KG1 (cell line): ENCODE measurements around the gene MSLN.
A peak's percentile ranks its signal among the peaks of the same experiment; 100 is the strongest.

Source experiments
- DNase-seq: peaks from one replicate; lab custom pipeline; 2025; lab: John Stamatoyannopoulos, UW

MSLN gene

GRCh38 chr16:776824-777223 is 16.3 kb downstream of the MSLN start:
- DNase-seq = no peak

DNA sequence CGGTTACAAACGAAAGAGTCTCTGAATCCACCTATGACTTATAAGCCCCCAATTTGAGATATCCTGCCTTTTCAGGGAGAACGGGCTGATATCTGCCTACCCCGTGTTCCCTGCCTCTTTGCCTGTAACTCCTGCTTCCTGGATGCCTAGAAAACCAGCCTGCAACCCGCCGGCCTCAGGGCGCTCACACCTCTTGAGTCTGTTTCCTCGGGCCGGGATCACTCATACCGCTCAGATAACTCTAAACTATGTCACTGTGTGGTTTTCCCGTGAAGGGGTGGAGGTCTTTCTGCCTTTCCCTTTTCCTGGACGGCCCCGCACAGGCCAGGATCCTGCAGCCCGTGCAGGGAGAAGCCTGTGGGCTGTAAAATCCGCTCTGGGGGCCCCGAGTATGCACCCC is 17.3 kb downstream of the MSLN start:
- no peak for DNase-seq

GRCh38 chr16:778447-778846 is 17.9 kb downstream of the MSLN start:
- DNase-seq = no peak

GRCh38 chr16:778909-779527 is 18.5 kb downstream of the MSLN start:
- DNase-seq = no peak

- no peak for DNase-seq
These were observed 19.0 kb downstream of the MSLN start for GRCh38 chr16:779561-779960.

- no peak for DNase-seq
These were observed 19.8 kb downstream of the MSLN start for GRCh38 chr16:780296-780695.

- DNase-seq = no peak
These were observed 20.9 kb downstream of the MSLN start for GRCh38 chr16:781346-782010.

GRCh38 chr16:782258-782657 is 21.7 kb downstream of the MSLN start:
- no peak for DNase-seq

DNA sequence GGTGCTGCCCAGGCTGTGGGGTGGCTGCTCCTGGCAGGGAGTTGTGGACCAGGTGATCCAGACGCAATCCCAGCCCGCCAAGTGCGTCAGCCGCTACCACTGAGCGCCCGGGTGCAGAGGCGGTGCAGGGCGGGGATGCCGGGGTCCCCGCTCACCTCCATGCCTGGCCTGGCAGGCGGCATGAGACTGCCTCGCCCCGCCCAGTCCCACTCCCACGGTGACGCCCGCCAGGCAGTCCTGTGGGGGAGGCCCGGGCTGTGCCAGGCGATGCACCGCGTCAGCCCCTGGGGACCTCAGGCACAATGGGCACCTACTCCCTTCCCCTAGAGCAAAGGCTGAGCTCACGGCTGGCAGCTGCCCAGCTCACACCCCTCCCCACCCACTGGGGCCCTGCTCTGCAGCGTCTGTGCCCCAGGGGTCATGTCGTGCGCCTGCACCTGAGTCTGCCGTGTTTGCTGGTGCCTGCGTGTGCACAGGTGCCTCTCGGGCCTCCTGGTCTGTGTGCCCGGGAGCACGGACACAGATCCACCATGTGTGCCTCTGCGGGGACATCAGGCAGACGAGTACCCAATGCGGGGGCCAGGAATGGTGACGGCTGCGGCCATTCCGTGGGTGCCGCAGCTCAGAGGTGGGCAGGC is 22.4 kb downstream of the MSLN start:
- DNase-seq = no peak

DNA sequence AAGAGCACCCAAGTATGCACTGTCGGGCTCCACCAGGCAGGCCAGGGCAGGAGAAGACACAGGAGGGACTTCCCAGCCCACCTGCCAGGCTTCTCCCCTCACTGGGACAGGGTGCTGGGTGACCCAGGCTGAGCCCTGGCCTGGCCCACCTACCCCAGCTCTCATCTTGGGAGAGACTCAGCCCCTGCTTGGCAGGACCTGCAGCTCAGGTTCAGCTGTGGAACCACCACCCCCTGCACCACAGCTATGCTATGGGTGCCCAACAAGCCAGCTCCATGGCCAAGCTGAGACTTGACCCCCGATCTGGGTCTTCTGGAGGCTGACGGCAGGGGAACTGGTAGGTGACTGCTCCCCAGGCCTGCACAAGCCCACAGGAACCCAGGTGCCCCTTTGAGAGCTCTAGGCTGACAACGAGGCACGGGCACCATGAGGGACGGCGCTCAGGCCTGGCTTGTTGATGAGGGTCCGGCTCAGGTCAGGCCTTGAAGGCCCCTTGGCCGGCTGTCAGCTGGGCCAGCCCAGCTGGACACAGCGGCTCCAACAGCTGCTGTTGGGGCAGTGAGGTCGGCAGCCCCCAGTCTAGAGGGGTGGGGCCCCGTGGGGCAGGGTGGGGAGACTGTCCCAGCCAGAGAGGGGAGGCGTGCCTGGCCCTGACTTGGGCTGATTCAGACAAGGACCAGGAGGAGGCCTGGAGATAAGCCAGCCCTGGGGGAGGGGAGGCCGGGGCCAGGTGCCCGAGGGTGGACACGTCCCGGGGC is 23.0 kb downstream of the MSLN start:
- no peak for DNase-seq

DNA sequence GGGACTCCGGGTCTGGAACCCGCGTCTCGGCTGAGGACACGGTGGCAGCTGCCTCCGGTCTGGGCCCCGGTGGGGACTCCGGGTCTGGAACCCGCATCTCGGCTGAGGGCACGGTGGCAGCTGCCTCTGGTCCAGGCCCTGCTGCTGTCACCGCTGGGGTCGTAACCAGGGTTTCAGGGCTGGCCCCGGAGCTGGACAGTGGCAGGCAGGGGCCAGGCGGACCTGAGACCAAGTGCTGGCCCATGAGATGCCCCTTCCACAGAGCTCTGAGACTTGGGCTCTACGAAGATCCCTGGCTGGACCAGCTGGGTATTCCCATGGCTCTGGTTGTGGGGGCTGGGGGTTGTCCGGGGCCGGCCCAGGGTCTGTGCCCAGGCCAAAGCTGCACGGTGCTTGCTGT is 23.9 kb downstream of the MSLN start:
- no peak for DNase-seq

DNA sequence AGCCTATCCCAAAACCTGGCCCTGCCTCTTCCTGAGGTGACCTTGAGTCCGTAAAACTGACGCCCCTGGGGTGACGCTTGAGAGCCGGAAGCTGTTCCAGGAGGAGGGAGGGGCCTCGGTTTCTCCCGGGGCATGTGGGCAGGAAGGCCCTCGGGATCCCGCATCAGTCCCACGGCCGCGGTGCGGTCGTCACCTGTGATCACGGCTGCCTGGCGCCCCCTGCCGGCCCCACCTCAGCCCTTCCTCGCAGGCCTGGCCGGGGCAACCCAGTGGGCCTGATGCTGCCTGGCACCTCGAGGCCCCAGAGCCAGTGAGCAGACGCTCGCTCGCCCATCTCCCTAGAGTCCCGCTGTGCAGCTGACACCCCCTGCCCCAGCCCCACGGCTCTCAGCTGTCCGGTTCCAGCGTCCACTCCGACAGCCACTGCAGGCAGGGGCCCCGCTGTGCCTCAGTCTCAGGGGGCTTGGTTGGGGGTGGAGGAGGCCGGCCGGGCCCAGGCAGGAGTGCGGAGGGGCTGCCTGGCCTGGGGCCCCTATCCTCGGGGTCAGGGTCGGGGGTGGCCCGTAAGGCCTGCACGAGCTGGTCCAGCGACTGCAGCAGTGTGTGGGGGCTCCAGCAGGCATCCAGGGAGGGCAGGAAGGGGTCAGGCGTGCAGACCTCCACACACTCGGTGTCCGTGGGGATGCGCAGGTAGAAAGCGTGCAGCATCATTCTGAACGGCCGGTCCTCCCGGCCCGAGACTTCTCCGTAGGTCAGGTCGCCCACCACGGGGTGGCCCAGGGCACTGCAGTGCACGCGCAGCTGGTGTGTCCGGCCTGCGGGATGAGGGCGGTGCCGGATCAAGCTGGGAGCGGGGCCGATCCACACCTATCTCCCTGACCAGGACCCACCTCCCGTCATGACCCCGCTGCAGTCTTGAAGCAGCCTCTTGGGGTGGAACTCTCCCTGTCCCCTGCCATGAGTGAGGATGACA is 25.3 kb downstream of the MSLN start:
- DNase-seq = no peak

DNA sequence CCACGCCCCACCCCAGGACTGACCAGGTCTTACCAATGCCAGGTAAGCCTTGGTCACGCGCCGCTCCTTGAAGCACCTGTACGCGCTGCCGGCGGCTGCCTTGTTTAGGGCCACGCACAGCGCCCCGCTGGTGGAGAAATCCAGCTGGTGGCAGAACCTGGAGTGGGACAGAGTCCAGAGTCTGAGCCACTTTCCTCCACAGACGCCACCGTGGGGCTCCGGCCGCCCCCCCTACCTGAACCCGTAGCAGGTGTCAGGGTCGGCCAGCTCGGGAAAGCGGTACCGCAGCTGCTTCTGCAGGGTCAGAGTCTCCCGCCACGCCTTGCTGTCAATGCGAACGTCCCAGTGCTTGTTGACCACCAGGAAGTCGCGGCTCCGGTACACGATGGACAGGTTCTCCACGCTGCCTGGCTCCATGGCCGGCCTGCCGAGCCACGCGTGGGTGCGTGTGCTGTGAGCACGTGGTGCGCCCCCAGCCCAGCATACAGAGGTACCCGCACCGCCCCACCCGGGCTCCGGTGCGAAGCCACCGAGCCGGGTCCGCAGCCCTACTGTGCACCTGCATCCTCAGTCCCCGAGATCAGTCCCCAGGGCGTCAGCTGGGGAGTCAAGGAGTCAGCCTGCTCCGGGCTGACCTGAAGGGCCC is 26.9 kb downstream of the MSLN start:
- no peak for DNase-seq

GRCh38 chr16:787978-788398 is 27.5 kb downstream of the MSLN start, which contains the start of gene RPUSD1:
TSS of gene RPUSD1 (minus strand) at chr16:788381. CDS start at chr16:787737, 644 bp downstream.
- DNase-seq = no peak

- peak; percentile 79 for DNase-seq
These were observed 28.0 kb downstream of the MSLN start, which contains the start of gene CHTF18 for GRCh38 chr16:788399-789126. TSS of gene CHTF18 (plus strand) at chr16:788620. CDS start at chr16:788685, 65 bp downstream.

- DNase-seq = no peak
These were observed 28.8 kb downstream of the MSLN start for GRCh38 chr16:789191-789850.

- no peak for DNase-seq
These were observed 29.6 kb downstream of the MSLN start for GRCh38 chr16:790086-790485.

DNA sequence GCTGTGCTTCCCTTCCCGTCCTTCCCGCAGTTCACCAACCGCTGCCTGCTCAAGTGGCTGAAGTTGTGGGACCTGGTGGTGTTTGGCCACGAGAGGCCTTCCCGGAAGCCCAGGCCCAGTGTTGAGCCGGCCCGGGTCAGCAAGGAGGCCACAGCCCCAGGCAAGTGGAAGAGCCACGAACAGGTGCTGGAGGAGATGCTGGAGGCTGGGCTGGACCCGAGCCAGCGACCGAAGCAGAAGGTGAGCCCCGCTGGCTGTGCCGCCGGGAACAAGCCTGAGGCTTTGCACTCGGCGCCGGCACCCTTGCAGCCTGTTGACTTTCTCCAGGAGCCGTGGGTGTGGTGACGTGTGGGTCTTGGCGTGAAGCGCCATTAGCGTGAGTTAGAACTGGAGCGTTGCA is 30.6 kb downstream of the MSLN start:
- DNase-seq = no peak

DNA sequence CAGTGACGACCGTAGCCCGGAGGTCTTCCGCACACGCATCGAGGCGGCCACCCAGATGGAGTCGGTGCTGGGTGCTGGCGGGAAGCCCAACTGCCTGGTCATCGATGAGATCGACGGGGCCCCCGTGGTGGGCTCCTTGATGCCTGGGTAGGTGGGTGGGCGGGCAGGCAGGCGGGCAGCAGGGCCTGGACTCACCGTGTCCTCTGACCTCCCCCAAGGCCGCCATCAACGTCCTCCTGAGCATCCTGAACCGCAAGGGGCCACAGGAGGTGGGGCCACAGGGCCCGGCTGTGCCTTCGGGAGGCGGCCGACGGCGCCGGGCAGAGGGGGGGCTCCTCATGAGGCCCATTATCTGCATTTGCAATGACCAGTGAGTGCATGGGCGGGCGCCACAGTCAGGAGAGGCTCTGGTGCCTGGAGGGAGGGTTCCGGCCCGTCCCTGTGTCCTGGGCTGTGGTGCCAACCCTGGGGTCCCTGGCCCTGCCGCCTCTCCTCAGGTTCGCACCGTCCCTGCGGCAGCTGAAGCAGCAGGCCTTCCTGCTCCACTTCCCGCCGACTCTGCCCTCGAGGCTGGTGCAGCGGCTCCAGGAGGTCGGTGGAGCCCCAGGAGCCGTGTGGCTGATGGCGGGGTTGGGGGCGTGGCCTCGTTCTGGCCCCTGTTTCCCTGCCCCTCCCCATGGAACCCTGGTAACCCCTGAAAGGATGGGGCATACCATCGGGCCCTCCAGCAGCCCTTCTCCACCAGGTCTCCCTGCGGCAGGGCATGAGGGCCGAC is 31.9 kb downstream of the MSLN start:
- DNase-seq = no peak
